Psoas muscle (tissue), 8 donors: ENCODE measurements around the gene BPI. TPM values are rescaled to one million over a fixed set of nuclear protein-coding genes. Genes with fewer than 3 reads are reported as not detected.

Source experiments
- ATAC-seq, 4 donors: fragments of 200-7000 bp; cut with Tn5 transposase; one replicate each; pipeline ENCODE4 v1.9.1; 2020; ENCODE audit warnings: moderate library complexity in 3 of 4, mild to moderate bottlenecking in 2 of 4
- DNase-seq, 2 donors: peaks; one replicate each; pipeline ENCODE4 v3.0.0-alpha.2; 2020
- H3K27ac ChIP-seq: fragments of 200-600 bp; one replicate; pipeline ENCODE4 v1.8.0; 2022
- H3K27me3 ChIP-seq, 3 donors: fragments of 200-600 bp in 1 of 3; one replicate each; pipeline versions ENCODE4 v1.6.1 to v1.8.0; 2013 to 2022; ENCODE audit warnings: low read length in 2 of 3, mild to moderate bottlenecking in 2 of 3, moderate library complexity in 1 of 3; ENCODE audit not compliant: insufficient read depth in 3 of 3
- H3K36me3 ChIP-seq, 2 donors: fragments of 200-600 bp in 1 of 2; one replicate each; pipeline versions ENCODE4 v1.6.1 to v1.8.0; 2013 to 2022; ENCODE audit warnings: low read depth in 1 of 2, mild to moderate bottlenecking in 1 of 2, moderate library complexity in 1 of 2; ENCODE audit not compliant: insufficient read depth in 1 of 2
- H3K4me1 ChIP-seq: fragments of 200-600 bp; one replicate; pipeline ENCODE4 v1.8.0; 2022
- H3K4me3 ChIP-seq: fragments of 200-600 bp; one replicate; pipeline ENCODE4 v1.8.0; 2022; ENCODE audit warnings: mild to moderate bottlenecking
- H3K9me3 ChIP-seq: fragments of 200-600 bp; one replicate; pipeline ENCODE4 v1.8.0; 2022
- CTCF ChIP-seq: fragments of 200-600 bp; IDR thresholded peaks from one replicate; pipeline ENCODE4 v1.8.0; 2022; ENCODE audit warnings: antibody characterized with exemption
- WGBS, 3 donors: extraction: QIAGEN DNeasy Blood & Tissue Kit; methylation state at CpG; one replicate each; pipeline versions ENCODE4 v1.1.6 to v1.1.7; 2013; 5-methylcytosine and 5-hydroxymethylcytosine counted together
- intact Hi-C, 2 donors: fragments of 100-400 bp; cut with DNase I; formaldehyde crosslinking; loops; one replicate each; pipeline versions ENCODE4 v1.11.0 to v1.14.2; 2022
- polyA plus RNA-seq, 3 donors: library from polyadenylated mRNA; stranded (reverse); fragments of 200-250 nt; gene quantifications; one replicate each; pipeline ENCODE4 v1.2.3, GENCODE V29; 2013
- total RNA-seq, 4 donors: library from RNA; stranded (reverse); fragmentation: NEBNext Ultra II Directional in 2 of 4; extraction: Animal tissue kit (Norgen Biotek cat#: 25700) in 2 of 4; gene quantifications; one replicate each; pipeline versions ENCODE4 v1.2.1 to v1.2.4, GENCODE V29; 2021 to 2023
- donor health status: healthy with polysubstance abuse.
- donor health status: DM: no; HTN: no; CAD: no; lungs with moderate emphysema.
- donor health status: Bipolar disorder and iron deficiency.
- donor health status: healthy.
- donor health status: DM: yes; HTN: yes; CAD: no.
- donor health status: DM: no; HTN: no; CAD: no.
- donor health status: DM: no; HTN: no; CAD: no.
- donor health status: DM: yes; HTN: yes; CAD: no.

Gene BPI
- total and polyA plus RNA-seq, 7 donors, result 0.06 to 0.49 (median 0.41) TPM; not detected in 4

GRCh38 chr20:38286586-38287531 is 17.1 kb upstream of the BPI start:
- WGBS, 3 donors, result 36 to 47% (median 43%) methylated on average over 14 to 16 of the region's 16 CpGs
- H3K27me3 ChIP-seq, result no peaks in the 10 kb centered on the region
- DNase-seq (no peak), ATAC-seq (no peak)
- no peaks in the 10 kb centered on the region for H3K36me3 ChIP-seq
- no peak overlapping the region for H3K27ac ChIP-seq
- no peak overlapping the region for H3K4me3 ChIP-seq
- no peaks in the 10 kb centered on the region for H3K4me1 ChIP-seq
- TF ChIP-seq CTCF, result no peak
- H3K9me3 ChIP-seq, result no peaks in the 10 kb centered on the region
- intact Hi-C loops, result no loop called here

DNA sequence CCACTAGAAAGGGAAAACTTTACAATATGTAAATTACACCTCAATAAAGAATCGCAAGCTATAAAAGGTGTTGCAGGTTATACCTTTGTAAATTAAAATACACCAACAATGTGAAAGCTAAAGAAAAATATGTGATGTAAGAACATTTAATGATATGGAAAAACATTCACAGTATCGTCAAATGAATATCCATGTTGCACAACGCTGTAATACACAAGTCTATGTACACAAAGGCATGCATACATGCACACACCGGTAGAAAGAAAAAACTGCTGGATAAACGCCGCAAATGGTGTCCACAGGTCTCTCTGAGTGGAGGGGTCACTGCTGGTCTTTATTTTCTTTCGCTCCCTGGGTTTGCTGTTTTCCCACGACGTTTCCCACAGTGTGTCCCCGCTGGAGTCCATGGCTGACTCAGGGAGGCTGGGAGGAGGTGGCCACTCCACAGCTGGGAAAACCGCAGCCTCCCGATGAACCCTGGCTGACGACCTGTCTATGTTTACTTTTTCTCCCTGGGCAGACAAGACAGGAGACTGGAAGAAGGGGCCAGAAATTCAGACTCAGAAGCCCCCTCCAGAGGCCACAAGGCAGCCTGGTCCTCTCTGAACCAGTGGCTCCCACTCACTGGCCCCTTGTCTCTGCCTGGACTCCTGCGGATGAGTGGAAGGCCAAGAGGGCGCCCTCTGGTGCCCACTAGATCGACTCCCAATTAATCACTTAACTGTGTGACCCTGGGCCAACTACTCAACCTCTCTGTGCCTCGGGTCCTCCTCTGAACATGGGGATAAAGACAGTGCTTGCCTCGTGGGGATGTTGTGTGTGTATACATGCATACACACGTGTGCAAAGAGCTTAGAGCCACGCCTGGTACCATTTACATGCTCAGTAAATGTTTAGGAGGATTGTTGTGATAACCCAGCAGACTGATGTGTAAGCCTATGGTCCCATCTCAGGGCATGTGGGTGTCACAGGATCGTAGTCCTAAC is 12.8 kb upstream of the BPI start:
- no peaks in the 10 kb centered on the region for H3K9me3 ChIP-seq
- H3K27ac ChIP-seq, result no peak overlapping the region
- no peak overlapping the region for H3K4me3 ChIP-seq
- peaks cover 0 to 3% (median 0%) of the 10 kb centered on the region in 3 donors for H3K27me3 ChIP-seq
- H3K36me3 ChIP-seq, result no peaks in the 10 kb centered on the region
- peak; percentile 11 for TF ChIP-seq CTCF
- ATAC-seq, result peak in 1 of 4 donors; percentile 41
- 49 to 52% (median 50%) methylated on average over 21 of the region's 21 CpGs for WGBS, 3 donors
- DNase-seq, result peak; percentile 39 to 65
- intact Hi-C loops, result no loop called here
- no peaks in the 10 kb centered on the region for H3K4me1 ChIP-seq

GRCh38 chr20:38291966-38292365 is 12.0 kb upstream of the BPI start:
- Histone ChIP-seq H3K4me1 (no peaks in the 10 kb centered on the region), H3K9me3 (no peaks in the 10 kb centered on the region), H3K4me3 (no peak overlapping the region), H3K27me3 (peaks cover 0 to 3% (median 0%) of the 10 kb centered on the region in 3 donors), H3K27ac (no peak overlapping the region), H3K36me3 (no peaks in the 10 kb centered on the region)
- 49 to 77% (median 65%) methylated on average over 3 of the region's 3 CpGs for WGBS, 3 donors
- ATAC-seq (no peak), DNase-seq (no peak)
- no peak for TF ChIP-seq CTCF
- intact Hi-C loops, result no loop called here

- intact Hi-C loops, result no loop called here
- TF ChIP-seq CTCF, result no peak
- WGBS, 3 donors, result 63 to 75% (median 65%) methylated on average over 7 of the region's 7 CpGs
Observed at GRCh38 chr20:38293491-38294065, 10.4 kb upstream of the BPI start.

More at GRCh38 chr20:38293491-38294065, 10.4 kb upstream of the BPI start:
- H3K4me3 ChIP-seq, result no peak overlapping the region
- no peak for DNase-seq
- no peaks in the 10 kb centered on the region for H3K4me1 ChIP-seq
- peaks cover 0 to 3% (median 0%) of the 10 kb centered on the region in 3 donors for H3K27me3 ChIP-seq
- H3K36me3 ChIP-seq, result no peaks in the 10 kb centered on the region
- H3K9me3 ChIP-seq, result no peaks in the 10 kb centered on the region
- no peak overlapping the region for H3K27ac ChIP-seq
- ATAC-seq, result no peak
